Keratinocyte (primary cell): ENCODE measurements around the gene MEGF8. TPM values are rescaled to one million over a fixed set of nuclear protein-coding genes. Genes with fewer than 3 reads are reported as not detected.

Experiments used
- DNase-seq: peaks from one replicate; pipeline ENCODE4 v3.0.0-alpha.2; 2011; ENCODE audit warnings: low read depth, missing footprints, low spot score
- FAIRE-seq: peaks from 2 replicates; lab custom pipeline; 2011; peaks lifted over from hg19 to GRCh38; lab: Jason Lieb, UNC
- H2AFZ ChIP-seq: 2 replicates; pipeline ENCODE4 v1.6.0; 2012; ENCODE audit warnings: low read length, control low read depth, inconsistent platforms; ENCODE audit not compliant: control insufficient read depth
- H3K27ac ChIP-seq: 2 replicates; pipeline ENCODE4 v1.5.1; 2011; ENCODE audit warnings: low read length; ENCODE audit not compliant: control insufficient read depth, insufficient read depth
- H3K27me3 ChIP-seq: 3 replicates; pipeline ENCODE4 v1.6.0; 2011; ENCODE audit warnings: low read length; ENCODE audit not compliant: control insufficient read depth, insufficient read depth; ENCODE audit errors: extremely low read depth
- H3K36me3 ChIP-seq, 2 experiments: 2 replicates in 1 of 2; 3 replicates in 1 of 2; pipeline ENCODE4 v1.5.1; 2011; ENCODE audit warnings: low read length in 2 of 2, mild to moderate bottlenecking in 1 of 2; ENCODE audit not compliant: control insufficient read depth in 2 of 2, insufficient read depth in 2 of 2; ENCODE audit errors: extremely low read depth in 1 of 2
- H3K4me1 ChIP-seq: 3 replicates; pipeline ENCODE4 v1.5.1; 2011; ENCODE audit warnings: low read length; ENCODE audit not compliant: control insufficient read depth, insufficient read depth; ENCODE audit errors: extremely low read depth
- H3K4me2 ChIP-seq: 3 replicates; pipeline ENCODE4 v1.6.0; 2011; ENCODE audit warnings: low read depth, low read length; ENCODE audit not compliant: control insufficient read depth, insufficient read depth; ENCODE audit errors: extremely low read depth
- H3K4me3 ChIP-seq, 3 experiments: fragments of 200-600 bp in 1 of 3; sonication (generic) in 1 of 3; 2 replicates in 2 of 3; 3 replicates in 1 of 3; pipeline ENCODE4 v1.5.1; 2011 to 2016; ENCODE audit warnings: low read length in 3 of 3, mild to moderate bottlenecking in 3 of 3, control low read depth in 2 of 3, inconsistent platforms in 1 of 3, low read depth in 1 of 3, mixed read lengths in 1 of 3, mixed run types in 1 of 3, moderate library complexity in 1 of 3; ENCODE audit not compliant: control insufficient read depth in 2 of 3, insufficient read depth in 2 of 3; ENCODE audit errors: extremely low read depth in 1 of 3
- H3K79me2 ChIP-seq: 2 replicates; pipeline ENCODE4 v1.6.0; 2012; ENCODE audit warnings: low read length; ENCODE audit not compliant: control insufficient read depth, insufficient read depth
- H3K9ac ChIP-seq: 3 replicates; pipeline ENCODE4 v1.6.0; 2011; ENCODE audit warnings: low read length; ENCODE audit not compliant: control insufficient read depth, insufficient read depth; ENCODE audit errors: extremely low read depth
- H3K9me1 ChIP-seq: 3 replicates; pipeline ENCODE4 v1.6.0; 2011; ENCODE audit warnings: low read length; ENCODE audit not compliant: control insufficient read depth, insufficient read depth; ENCODE audit errors: extremely low read depth
- H3K9me3 ChIP-seq: 2 replicates; pipeline ENCODE4 v1.5.1; 2012; ENCODE audit warnings: low read depth, low read length; ENCODE audit not compliant: control insufficient read depth
- H4K20me1 ChIP-seq: 3 replicates; pipeline ENCODE4 v1.6.0; 2011; ENCODE audit warnings: low read length; ENCODE audit not compliant: control insufficient read depth, insufficient read depth; ENCODE audit errors: extremely low read depth
- EZH2 ChIP-seq: IDR thresholded peaks from one replicate; pipeline ENCODE4 v1.6.1; 2012; ENCODE audit warnings: inconsistent platforms, mild to moderate bottlenecking, low read length, moderate library complexity
- dilution Hi-C: fragments of 300-500 bp; cut with MboI; formaldehyde crosslinking; loops from one replicate; pipeline ENCODE4 v1.7.0; 2020; ENCODE audit warnings: low sequenced_read_pairs; ENCODE audit not compliant: extremely low pct_ligation_motif_present
- polyA plus RNA-seq, 5 experiments: library from polyadenylated mRNA; depleted of rRNA in 3 of 5; stranded (reverse) in 3 of 5; stranded (forward) in 1 of 5; unstranded in 1 of 5; fragments of >200 nt; gene quantifications; 1 replicate in 1 of 5; 2 replicates in 3 of 5; 3 replicates in 1 of 5; pipeline versions ENCODE4 v1.2.1 to v1.2.3, GENCODE V29; 2011 to 2012; ENCODE audit warnings: missing spikeins in 2 of 5, low read depth in 1 of 5, low replicate concordance in 1 of 5
- TF ChIP-seq, protein P1 (sequence below), 3 experiments: IDR thresholded peaks in 1 of 3; conservative IDR thresholded peaks in 1 of 3; optimal IDR thresholded peaks in 1 of 3; 2 replicates in 2 of 3; 3 replicates in 1 of 3; pipeline versions ENCODE3 to v1.5.1; 2011; ENCODE audit warnings: low read length in 3 of 3, mild to moderate bottlenecking in 3 of 3, moderate library complexity in 2 of 3, control low read depth in 1 of 3, inconsistent platforms in 1 of 3; ENCODE audit not compliant: insufficient read depth in 2 of 3; ENCODE audit errors: extremely low read depth in 1 of 3

MEGF8 gene
- polyA plus RNA-seq, 1 donor (not counting 4 experiments of a cell fraction or from before 2014, with no cell fraction given), result 4.1 TPM

- TF ChIP-seq EZH2, result no peak
- TF ChIP-seq, protein P1, sequence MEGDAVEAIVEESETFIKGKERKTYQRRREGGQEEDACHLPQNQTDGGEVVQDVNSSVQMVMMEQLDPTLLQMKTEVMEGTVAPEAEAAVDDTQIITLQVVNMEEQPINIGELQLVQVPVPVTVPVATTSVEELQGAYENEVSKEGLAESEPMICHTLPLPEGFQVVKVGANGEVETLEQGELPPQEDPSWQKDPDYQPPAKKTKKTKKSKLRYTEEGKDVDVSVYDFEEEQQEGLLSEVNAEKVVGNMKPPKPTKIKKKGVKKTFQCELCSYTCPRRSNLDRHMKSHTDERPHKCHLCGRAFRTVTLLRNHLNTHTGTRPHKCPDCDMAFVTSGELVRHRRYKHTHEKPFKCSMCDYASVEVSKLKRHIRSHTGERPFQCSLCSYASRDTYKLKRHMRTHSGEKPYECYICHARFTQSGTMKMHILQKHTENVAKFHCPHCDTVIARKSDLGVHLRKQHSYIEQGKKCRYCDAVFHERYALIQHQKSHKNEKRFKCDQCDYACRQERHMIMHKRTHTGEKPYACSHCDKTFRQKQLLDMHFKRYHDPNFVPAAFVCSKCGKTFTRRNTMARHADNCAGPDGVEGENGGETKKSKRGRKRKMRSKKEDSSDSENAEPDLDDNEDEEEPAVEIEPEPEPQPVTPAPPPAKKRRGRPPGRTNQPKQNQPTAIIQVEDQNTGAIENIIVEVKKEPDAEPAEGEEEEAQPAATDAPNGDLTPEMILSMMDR (optimal IDR thresholded peaks at IDR 0.05 in 1 of 3, IDR thresholded peaks at IDR 0.05 in 1 of 3, conservative IDR thresholded peaks at IDR 0.05 in 1 of 3; ENCODE audit: extremely low read depth in 1 of 3, insufficient read depth in 2 of 3, low read length in 3 of 3), result no peak
- peak; percentile 5 for FAIRE-seq
- dilution Hi-C loops, result no loop called here
- no peaks in the 10 kb centered on the region for H3K27me3 ChIP-seq
- peak overlapping the region; percentile 99 for H3K4me2 ChIP-seq
- peaks cover 9% of the 10 kb centered on the region for H3K79me2 ChIP-seq
- H3K9ac ChIP-seq, result peak overlapping the region; percentile 94
- peak overlapping the region; percentile 95 for H2AFZ ChIP-seq
- peak overlapping the region; percentile 58 to 84 (median 83) for H3K4me3 ChIP-seq
- no peaks in the 10 kb centered on the region for H4K20me1 ChIP-seq
- peaks cover 5% of the 10 kb centered on the region for H3K9me1 ChIP-seq
- peak overlapping the region; percentile 99 for H3K27ac ChIP-seq
- no peaks in the 10 kb centered on the region for H3K9me3 ChIP-seq
- DNase-seq, result no peak
- peaks cover 23% of the 10 kb centered on the region for H3K4me1 ChIP-seq
- H3K36me3 ChIP-seq, result no peaks in the 10 kb centered on the region
Observed at GRCh38 chr19:42397263-42398166, 72.1 kb downstream of the MEGF8 start.

GRCh38 chr19:42400404-42400803 lies 75.0 kb downstream of the MEGF8 start:
- dilution Hi-C loops, result no loop called here
- no peak for FAIRE-seq

More at GRCh38 chr19:42400404-42400803, 75.0 kb downstream of the MEGF8 start:
- Histone ChIP-seq H4K20me1 (no peaks in the 10 kb centered on the region), H2AFZ (no peak overlapping the region), H3K36me3 (peaks cover 2 to 3% of the 10 kb centered on the region in 2 experiments), H3K4me3 (no peak overlapping the region), H3K9me3 (no peaks in the 10 kb centered on the region), H3K4me2 (no peak overlapping the region), H3K27me3 (no peaks in the 10 kb centered on the region), H3K79me2 (peaks cover 9% of the 10 kb centered on the region), H3K27ac (no peak overlapping the region), H3K9me1 (peaks cover 5% of the 10 kb centered on the region), H3K4me1 (peaks cover 23% of the 10 kb centered on the region), H3K9ac (no peak overlapping the region)
- no peak for DNase-seq
- TF ChIP-seq EZH2, result no peak
- TF ChIP-seq, protein P1 (optimal IDR thresholded peaks at IDR 0.05 in 1 of 3, IDR thresholded peaks at IDR 0.05 in 1 of 3, conservative IDR thresholded peaks at IDR 0.05 in 1 of 3; ENCODE audit: extremely low read depth in 1 of 3, insufficient read depth in 2 of 3, low read length in 3 of 3), result no peak
